GM23248 (cell line): ENCODE results near the gene STK25. TPM values are rescaled to one million over a fixed set of nuclear protein-coding genes. Genes with fewer than 3 reads are reported as not detected.

Source experiments
- DNase-seq: peaks from one replicate; pipeline ENCODE4 v3.0.0-alpha.2; 2015
- H2AFZ ChIP-seq: fragments of 200-600 bp; sonication (generic); 2 replicates; pipeline ENCODE4 v1.6.1; 2016; ENCODE audit warnings: antibody characterized with exemption
- H3F3A ChIP-seq: fragments of 200-600 bp; sonication (generic); 2 replicates; pipeline ENCODE4 v1.6.1; 2016; ENCODE audit warnings: mild to moderate bottlenecking, antibody characterized with exemption, mixed run types; ENCODE audit not compliant: insufficient read depth
- H3K27ac ChIP-seq: fragments of 200-600 bp; sonication (generic); 2 replicates; pipeline ENCODE4 v1.5.1; 2016; ENCODE audit warnings: mild to moderate bottlenecking
- H3K27me3 ChIP-seq: fragments of 200-600 bp; sonication (generic); replicated peaks from 2 replicates; pipeline ENCODE4 v1.6.1; 2016; ENCODE audit warnings: mild to moderate bottlenecking; ENCODE audit not compliant: insufficient read depth
- H3K36me3 ChIP-seq: fragments of 200-600 bp; sonication (generic); 2 replicates; pipeline ENCODE4 v1.6.1; 2016; ENCODE audit warnings: low read depth, mild to moderate bottlenecking
- H3K4me1 ChIP-seq: fragments of 200-600 bp; sonication (generic); 2 replicates; pipeline ENCODE4 v1.6.1; 2016; ENCODE audit warnings: mild to moderate bottlenecking; ENCODE audit not compliant: insufficient read depth
- H3K4me2 ChIP-seq: fragments of 200-600 bp; sonication (generic); one replicate; pipeline ENCODE4 v1.6.1; 2016; ENCODE audit warnings: mild to moderate bottlenecking; ENCODE audit not compliant: unreplicated experiment
- H3K4me3 ChIP-seq: fragments of 200-600 bp; sonication (generic); 2 replicates; pipeline ENCODE4 v1.5.1; 2016; ENCODE audit warnings: mild to moderate bottlenecking
- H3K79me2 ChIP-seq: fragments of 200-600 bp; sonication (generic); 2 replicates; pipeline ENCODE4 v1.6.1; 2016; ENCODE audit warnings: mild to moderate bottlenecking; ENCODE audit not compliant: insufficient read depth
- H3K9ac ChIP-seq: fragments of 200-600 bp; sonication (generic); 2 replicates; pipeline ENCODE4 v1.6.1; 2016; ENCODE audit warnings: mild to moderate bottlenecking
- H3K9me2 ChIP-seq: fragments of 200-600 bp; sonication (generic); 2 replicates; pipeline ENCODE4 v1.6.1; 2016; ENCODE audit warnings: mixed run types, mild to moderate bottlenecking, moderate library complexity; ENCODE audit not compliant: insufficient read depth
- H3K9me3 ChIP-seq: fragments of 200-600 bp; sonication (generic); one replicate; pipeline ENCODE4 v1.6.1; 2017; ENCODE audit warnings: low read depth
- H4K20me1 ChIP-seq: fragments of 200-600 bp; sonication (generic); 2 replicates; pipeline ENCODE4 v1.6.0; 2016; ENCODE audit not compliant: insufficient read depth
- EZH2 ChIP-seq: fragments of 200-600 bp; sonication (generic); IDR thresholded peaks from 2 replicates; pipeline ENCODE4 v1.6.1; 2018; ENCODE audit warnings: antibody characterized with exemption, mild to moderate bottlenecking; ENCODE audit not compliant: insufficient read depth, poor library complexity, severe bottlenecking
- EZH2phosphoT487 ChIP-seq: fragments of 200-600 bp; sonication (generic); IDR thresholded peaks from 2 replicates; pipeline ENCODE4 v1.6.1; 2018; ENCODE audit warnings: antibody characterized with exemption, moderate library complexity, mild to moderate bottlenecking, low read depth; ENCODE audit not compliant: insufficient read depth
- WGBS, 2 experiments: methylation state at CpG; one replicate each; pipeline ENCODE4 v1.1.6; 2015 to 2017; ENCODE audit warnings: low lambda C conversion rate in 2 of 2, low coverage in 1 of 2; ENCODE audit errors: missing lambda C conversion rate in 2 of 2; 5-methylcytosine and 5-hydroxymethylcytosine counted together
- in situ Hi-C: fragments of 300-500 bp; cut with MboI; formaldehyde crosslinking; loops from 2 replicates; pipeline ENCODE4 v1.15.0; 2020
- polyA plus RNA-seq: library from polyadenylated mRNA; unstranded; fragments of >200 nt; fragmentation: Nextera tagmentation; extraction: Ambion mirVana; gene quantifications from 2 replicates; pipeline ENCODE4 v1.2.1, GENCODE V29; 2016
- total RNA-seq: library from RNA; depleted of rRNA; stranded (reverse); fragments of >200 nt; shearing (Covaris generic); gene quantifications from 2 replicates; pipeline ENCODE4 v1.2.3, GENCODE V29; 2014

The STK25 gene
- total and polyA plus RNA-seq, 2 experiments from 2014 or later: 120 to 239 TPM

- H2AFZ ChIP-seq: no peak overlapping the region
- peaks cover 6% of the 10 kb centered on the region for H3K79me2 ChIP-seq
- no peak overlapping the region for H3K9ac ChIP-seq
- H3K36me3 ChIP-seq: no peaks in the 10 kb centered on the region; the same call in 1 of the 2 replicates
- no peak overlapping the region for H3K4me2 ChIP-seq
- no peaks in the 10 kb centered on the region for H3K4me1 ChIP-seq
- peaks cover 5% of the 10 kb centered on the region for H4K20me1 ChIP-seq
- no peak overlapping the region for H3K27ac ChIP-seq
- 86 to 89% methylated on average over 32 to 34 of the region's 34 CpGs for WGBS, 2 experiments
- no peaks in the 10 kb centered on the region for H3K27me3 ChIP-seq
- no peaks in the 10 kb centered on the region for H3F3A ChIP-seq
- no peak for TF ChIP-seq EZH2
- TF ChIP-seq EZH2phosphoT487: no peak
- in situ Hi-C loops: no loop called here
- H3K4me3 ChIP-seq: no peak overlapping the region
- DNase-seq: no peak
- no peaks in the 10 kb centered on the region for H3K9me2 ChIP-seq
- H3K9me3 ChIP-seq: no peaks in the 10 kb centered on the region
Measured at GRCh38 chr2:241495172-241496002, 13.0 kb downstream of the STK25 start.

GRCh38 chr2:241494311-241494908, 14.0 kb downstream of the STK25 start:
- no peak overlapping the region for H3K4me2 ChIP-seq
- WGBS, 2 experiments: 93 to 94% methylated on average over 16 of the region's 16 CpGs
- in situ Hi-C loops: no loop called here

GRCh38 chr2:241493092-241493491, 15.3 kb downstream of the STK25 start:
- H3K27me3 ChIP-seq: no peaks in the 10 kb centered on the region

More at GRCh38 chr2:241494311-241494908, 14.0 kb downstream of the STK25 start:
- Histone ChIP-seq H4K20me1 (no peaks in the 10 kb centered on the region), H3K36me3 (no peaks in the 10 kb centered on the region; the same call in 1 of the 2 replicates), H3K27ac (no peak overlapping the region), H3K4me1 (no peaks in the 10 kb centered on the region), H3K4me3 (no peak overlapping the region), H3F3A (no peaks in the 10 kb centered on the region), H3K9ac (no peak overlapping the region), H2AFZ (no peak overlapping the region), H3K9me3 (no peaks in the 10 kb centered on the region), H3K79me2 (no peaks in the 10 kb centered on the region), H3K27me3 (no peaks in the 10 kb centered on the region), H3K9me2 (no peaks in the 10 kb centered on the region)
- no peak for TF ChIP-seq EZH2
- TF ChIP-seq EZH2phosphoT487: no peak
- DNase-seq: no peak

DNA sequence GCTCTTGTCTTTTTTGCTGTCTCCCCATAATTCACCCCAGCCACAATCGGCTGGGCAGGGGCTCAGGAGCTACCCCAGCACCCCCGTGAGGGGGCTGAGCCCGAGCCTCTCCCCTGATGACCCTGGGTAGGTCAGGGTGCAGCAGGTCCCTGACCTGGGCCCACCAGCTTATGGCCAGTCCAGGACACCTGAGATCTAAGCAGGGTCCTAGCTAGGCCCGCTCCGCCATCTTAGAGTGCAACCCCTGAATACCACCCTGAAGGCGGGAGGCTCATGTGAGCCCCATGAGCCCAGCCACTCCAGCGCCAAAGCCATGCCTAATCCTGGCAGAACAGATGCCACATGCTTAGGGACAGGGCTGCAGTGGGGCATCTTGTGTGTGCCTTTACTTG, 16.2 kb downstream of the STK25 start:
- no peak overlapping the region for H2AFZ ChIP-seq
- no peak for DNase-seq
- H3K27ac ChIP-seq: no peak overlapping the region
- TF ChIP-seq EZH2phosphoT487: no peak
- no peak for TF ChIP-seq EZH2
- no peaks in the 10 kb centered on the region for H3K9me3 ChIP-seq
- no peaks in the 10 kb centered on the region for H3K4me1 ChIP-seq
- no peaks in the 10 kb centered on the region for H4K20me1 ChIP-seq
- H3K9me2 ChIP-seq: no peaks in the 10 kb centered on the region
- no peak overlapping the region for H3K9ac ChIP-seq
- H3K4me3 ChIP-seq: no peak overlapping the region
- no peaks in the 10 kb centered on the region for H3F3A ChIP-seq
- WGBS, 2 experiments: 95% methylated on average over 7 of the region's 7 CpGs
- no peaks in the 10 kb centered on the region for H3K27me3 ChIP-seq
- no peaks in the 10 kb centered on the region; the same call in 1 of the 2 replicates for H3K36me3 ChIP-seq
- H3K79me2 ChIP-seq: no peaks in the 10 kb centered on the region
- in situ Hi-C loops: no loop called here
- no peak overlapping the region for H3K4me2 ChIP-seq

More at GRCh38 chr2:241493092-241493491, 15.3 kb downstream of the STK25 start:
- TF ChIP-seq EZH2 (no peak), EZH2phosphoT487 (no peak)
- no peaks in the 10 kb centered on the region for H3K4me1 ChIP-seq
- no peak overlapping the region for H3K27ac ChIP-seq
- 89% methylated on average over 10 of the region's 10 CpGs for WGBS, 2 experiments
- H3K79me2 ChIP-seq: no peaks in the 10 kb centered on the region
- no peak overlapping the region for H3K4me3 ChIP-seq
- no peak for DNase-seq
- no peak overlapping the region for H2AFZ ChIP-seq
- H4K20me1 ChIP-seq: no peaks in the 10 kb centered on the region
- H3K36me3 ChIP-seq: no peaks in the 10 kb centered on the region; the same call in 1 of the 2 replicates
- H3K4me2 ChIP-seq: no peak overlapping the region
- H3F3A ChIP-seq: no peaks in the 10 kb centered on the region
- H3K9me2 ChIP-seq: no peaks in the 10 kb centered on the region
- H3K9ac ChIP-seq: no peak overlapping the region
- in situ Hi-C loops: no loop called here
- no peaks in the 10 kb centered on the region for H3K9me3 ChIP-seq
